Forelimb muscle (tissue), 1 donor: ENCODE results near the gene LMAN2. TPM values are rescaled to one million over a fixed set of nuclear protein-coding genes. Genes with fewer than 3 reads are reported as not detected.
"Not testable (repeated sequence)": the region's sequence is repeated elsewhere in the genome, so short reads cannot be mapped to it uniquely, and the experiment has no call there.

Source experiments
- DNase-seq: peaks from one replicate; pipeline ENCODE4 v3.0.0-alpha.2; 2013; ENCODE audit warnings: low read depth
- polyA plus RNA-seq: library from polyadenylated mRNA; unstranded; fragments of 120-200 nt; gene quantifications from one replicate; pipeline ENCODE4 v1.2.1, GENCODE V29; 2013; ENCODE audit not compliant: insufficient read length

LMAN2 gene
- polyA plus RNA-seq, 1 donor: 65.7 TPM

DNA sequence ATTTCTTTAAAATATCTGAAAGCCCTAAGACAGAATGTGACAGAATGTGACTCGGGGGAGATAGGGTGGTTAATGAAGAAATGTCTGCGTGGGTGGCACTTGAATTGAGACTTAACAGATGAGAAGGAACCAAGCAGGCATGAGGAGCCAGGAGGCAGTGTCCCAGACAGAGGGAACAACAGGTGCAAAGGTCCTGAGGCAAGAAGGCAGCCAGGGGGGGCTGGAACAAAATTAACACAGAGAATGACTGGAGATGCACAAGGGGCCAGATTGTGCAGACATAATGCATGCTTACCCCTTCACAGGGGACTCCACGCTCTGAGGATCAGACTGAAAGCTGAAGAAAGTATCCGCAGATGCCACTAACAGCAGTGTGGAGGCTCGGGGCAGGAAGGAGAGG is 1.7 kb downstream of the LMAN2 start:
- DNase-seq: no peak

DNA sequence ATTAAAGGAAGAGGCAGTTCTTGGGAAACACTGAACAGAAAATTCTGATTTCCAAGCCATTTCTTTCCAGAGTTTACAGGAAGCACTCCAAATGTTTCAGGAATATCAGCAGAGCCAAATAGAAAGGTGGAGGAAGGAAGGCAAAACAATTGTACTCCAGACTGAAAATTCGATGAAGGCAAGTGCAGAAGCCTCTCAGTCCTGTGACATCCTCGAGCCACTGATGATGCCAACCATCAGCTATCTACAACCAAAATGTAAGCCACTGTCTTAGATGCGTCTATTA is 2.2 kb downstream of the LMAN2 start:
- DNase-seq: no peak

DNA sequence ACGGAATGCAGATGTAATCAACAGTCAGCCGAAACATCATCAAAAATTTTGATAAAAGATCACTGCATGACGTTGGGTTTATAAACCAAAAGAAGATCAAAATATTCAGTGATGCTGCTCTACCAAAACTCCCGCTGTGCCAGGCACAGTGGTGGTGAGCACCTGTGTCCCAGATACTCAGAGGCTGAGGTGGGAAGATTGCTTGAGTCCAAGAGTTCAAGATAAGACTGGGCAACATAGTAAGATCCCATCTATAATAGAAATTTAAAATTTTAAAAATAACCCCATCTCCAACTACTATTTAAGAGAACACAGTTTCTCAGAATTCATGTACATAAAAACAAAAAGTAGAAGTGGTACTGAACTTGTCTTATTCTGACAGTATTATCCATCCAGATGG is 3.8 kb downstream of the LMAN2 start:
- DNase-seq: no peak

DNA sequence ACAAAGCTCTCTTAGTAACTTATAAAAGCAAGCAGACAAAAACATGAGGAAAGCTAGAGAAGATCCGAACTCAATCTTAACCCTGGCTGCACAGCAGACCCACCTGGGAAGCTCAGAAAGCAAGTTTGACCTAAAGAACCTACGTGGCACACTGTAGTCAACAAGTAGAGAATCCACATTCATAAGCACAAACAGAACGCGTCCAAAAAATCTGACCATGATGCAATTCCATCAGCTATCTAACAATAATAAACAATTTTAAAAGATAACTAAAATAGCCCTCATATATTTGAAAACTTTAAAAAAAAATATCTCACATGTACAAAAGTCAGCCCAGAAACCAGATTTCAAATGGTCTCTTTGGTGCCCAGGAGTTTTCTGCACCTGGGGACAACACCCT is 4.6 kb downstream of the LMAN2 start:
- DNase-seq: no peak

DNA sequence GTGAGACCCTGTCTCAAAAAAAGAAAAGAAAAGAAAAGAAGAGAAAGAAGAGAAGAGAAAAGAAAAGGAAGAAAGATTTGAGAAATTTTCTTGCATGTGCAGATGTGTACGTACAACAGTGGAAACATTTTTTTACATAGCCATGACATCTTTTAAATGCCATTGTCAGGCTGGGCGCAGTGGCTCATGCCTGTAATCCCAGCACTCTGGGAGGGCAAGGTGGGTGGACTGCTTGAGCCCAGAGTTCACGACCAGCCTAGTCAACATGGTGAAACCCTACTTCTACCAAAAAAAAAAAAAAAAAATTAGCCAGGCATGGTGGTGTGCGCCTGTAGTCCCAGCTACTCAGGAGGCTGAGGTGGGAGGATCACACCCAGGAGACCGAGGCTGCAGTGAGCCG is 6.6 kb downstream of the LMAN2 start:
- no peak for DNase-seq

DNA sequence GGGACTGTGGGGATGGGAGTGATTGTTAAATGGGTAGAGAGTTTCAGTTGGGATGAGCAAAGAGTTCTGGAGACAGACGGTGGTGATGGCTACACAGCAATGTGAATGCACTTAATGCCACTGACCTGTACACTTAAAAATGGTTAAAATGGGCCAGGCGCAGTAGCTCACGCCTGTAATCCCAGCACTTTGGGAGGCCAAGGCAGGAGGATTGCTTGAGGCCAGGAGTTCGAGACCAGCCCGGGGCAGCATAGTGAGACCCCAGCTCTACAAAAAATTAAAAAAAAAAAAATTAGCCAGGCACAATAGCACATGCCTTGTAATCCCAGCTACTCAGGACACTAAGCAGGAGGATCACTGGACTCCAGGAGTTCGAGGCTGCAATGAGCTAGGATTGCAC is 7.7 kb downstream of the LMAN2 start:
- no peak for DNase-seq

DNA sequence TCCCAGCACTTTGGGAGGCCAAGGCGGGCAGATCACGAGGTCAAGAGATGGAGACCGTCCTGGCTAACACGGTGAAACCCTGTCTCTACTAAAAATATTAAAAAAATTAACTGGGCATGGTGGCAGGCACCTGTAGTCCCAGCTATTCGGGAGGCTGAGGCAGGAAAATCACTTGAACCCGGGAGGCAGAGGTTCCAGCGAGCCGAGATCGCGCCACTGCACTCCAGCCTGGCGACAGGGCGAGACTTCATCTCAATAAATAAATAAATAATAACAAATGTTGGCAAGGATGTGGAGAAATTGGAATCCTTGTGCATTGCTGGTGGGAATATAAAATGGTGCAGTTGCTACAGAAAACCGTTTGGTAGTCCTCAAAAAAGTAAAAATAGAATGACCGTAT is 8.5 kb downstream of the LMAN2 start:
- DNase-seq: not testable (repeated sequence)

DNA sequence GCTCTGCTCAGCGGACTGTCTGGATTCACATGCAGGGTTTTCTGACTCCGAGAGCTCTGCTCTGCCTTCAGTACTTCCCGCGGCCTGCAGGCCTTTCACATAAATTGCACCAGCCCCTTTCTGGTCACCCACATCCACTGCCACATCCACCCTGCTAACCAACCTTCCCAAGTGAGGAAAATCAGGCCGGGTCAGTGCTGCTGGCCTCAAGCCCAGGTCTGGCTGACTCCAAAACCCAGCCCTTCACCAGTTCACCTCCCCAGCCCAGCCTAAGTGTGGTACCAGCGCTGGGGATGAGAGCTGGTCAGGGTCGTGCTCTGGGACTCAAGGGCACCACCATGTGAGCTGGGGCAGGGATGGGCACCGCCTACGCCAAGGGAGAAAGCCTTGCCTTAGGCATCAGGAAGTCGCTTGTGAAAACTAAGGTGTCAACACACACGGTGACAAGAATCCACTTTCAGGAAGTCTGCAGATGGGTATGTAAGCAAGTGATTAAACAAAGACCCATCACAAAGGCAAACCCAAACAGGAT is 12.3 kb downstream of the LMAN2 start:
- no peak for DNase-seq

DNA sequence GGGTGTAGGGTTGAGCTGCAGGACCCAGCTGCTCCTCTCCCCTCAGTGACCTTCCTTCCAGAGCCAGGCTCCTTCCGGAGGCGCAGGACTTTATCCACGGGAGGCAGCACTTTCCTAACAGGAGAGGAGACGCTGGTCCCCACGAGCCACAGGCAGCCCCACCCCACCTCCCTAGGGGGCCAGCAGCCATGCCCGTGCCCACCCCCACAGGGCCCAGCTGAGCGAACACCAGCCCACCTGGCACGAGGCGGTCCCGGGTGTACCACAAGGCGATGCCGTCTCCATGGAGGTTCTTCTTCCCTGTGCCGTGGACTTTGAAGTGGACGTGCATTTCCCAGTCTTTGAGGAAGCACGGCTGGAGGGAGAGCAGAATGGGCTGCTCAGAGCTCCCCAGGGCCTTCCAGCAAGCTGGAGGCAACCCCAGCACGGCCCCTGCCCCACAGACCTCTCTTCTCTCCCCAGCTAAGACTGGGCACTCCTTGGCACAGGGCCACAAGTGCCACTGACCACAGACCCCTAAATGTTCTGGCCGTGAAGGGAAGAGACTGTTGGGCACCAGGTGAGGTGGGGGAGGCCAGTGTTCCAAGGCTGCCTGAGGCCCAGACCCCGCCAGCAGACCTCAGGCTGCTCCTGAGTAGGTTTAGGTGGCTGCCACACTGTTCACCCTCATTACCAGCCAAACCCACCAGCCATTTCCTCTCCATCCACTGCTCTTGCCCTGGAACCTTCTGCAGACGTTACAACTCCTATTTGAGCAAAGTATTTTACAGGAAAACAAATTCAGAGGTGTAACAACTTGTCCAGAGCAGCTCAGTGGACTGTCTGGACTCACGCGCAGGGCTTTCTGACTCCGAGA is 13.0 kb downstream of the LMAN2 start:
- DNase-seq: no peak

DNA sequence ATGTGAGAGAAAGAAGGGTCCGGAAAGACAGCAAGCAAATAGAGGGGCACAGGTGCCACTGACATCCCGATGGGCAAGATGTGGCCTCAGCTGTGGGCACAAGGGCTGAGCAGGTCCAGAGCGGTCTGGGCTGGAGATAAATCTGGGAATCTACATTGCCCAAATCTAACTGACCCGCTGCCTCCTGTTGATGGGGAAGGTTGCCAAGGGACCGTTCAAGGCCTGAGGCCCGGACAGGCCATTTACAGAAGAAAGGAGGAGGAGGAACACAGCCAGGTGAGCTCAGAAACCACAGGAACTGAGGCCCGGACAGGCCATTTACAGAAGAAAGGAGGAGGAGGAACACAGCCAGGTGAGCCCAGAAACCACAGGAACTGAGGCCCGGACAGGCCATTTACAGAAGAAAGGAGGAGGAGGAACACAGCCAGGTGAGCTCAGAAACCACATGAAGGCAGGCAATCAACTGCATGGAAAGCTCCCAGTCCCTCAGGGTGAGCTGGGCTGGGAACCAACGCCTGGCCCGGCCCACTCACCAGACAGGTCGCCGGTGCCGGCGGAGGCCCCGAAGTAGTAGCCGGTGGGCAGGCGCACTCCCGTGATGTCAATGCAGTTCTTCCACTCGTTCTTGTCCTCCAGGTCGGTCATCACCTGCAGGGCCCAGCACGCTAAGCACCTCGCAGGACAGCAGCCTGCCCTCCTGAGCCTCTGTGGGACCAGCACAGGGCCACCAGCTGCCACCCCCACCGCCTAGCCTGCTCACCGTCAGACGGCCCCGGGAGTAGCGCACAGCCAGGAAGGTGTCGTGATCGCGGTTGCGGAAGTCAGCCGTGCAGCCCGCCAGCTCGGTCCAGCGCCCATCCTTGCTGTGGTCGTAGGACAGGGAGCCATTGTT is 14.6 kb downstream of the LMAN2 start:
- no peak for DNase-seq

DNA sequence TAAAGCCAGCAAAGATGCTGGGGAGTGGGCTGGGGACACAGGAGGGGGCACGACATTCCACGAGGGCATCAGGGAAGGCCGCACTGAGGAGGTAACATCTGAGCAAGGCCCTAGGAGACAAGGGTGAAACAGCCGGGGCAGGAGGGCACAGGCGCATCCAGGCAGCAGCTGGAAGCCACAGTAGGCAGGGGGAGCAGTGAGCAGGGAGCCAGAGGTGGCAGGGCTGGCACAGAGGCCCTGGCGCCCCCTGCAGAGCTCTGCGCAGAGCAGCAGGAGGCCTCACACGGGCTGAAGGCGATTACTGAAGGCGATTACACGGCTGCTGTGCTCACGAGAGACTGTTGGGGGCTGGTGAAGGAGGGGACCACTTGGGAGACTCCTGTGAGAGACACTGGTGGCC is 15.4 kb downstream of the LMAN2 start:
- no peak for DNase-seq

DNA sequence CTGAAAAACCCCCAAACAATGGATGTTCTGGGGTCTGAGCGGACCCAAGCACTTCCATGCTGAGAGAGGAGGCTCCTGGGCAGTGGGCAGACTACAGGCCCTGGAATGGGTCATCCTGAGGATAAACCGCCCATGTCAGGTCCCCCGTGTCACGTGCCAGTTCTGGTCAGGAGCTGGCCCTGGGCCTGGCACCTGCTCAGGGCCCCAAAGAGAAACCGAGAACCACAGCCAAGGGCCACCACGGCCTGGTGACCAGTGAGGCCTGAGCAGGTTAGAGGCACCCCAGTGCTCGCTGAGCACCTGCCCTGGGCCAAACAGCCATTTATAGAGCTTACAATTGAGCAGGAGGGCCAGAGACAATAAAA is 15.8 kb downstream of the LMAN2 start:
- DNase-seq: no peak

DNA sequence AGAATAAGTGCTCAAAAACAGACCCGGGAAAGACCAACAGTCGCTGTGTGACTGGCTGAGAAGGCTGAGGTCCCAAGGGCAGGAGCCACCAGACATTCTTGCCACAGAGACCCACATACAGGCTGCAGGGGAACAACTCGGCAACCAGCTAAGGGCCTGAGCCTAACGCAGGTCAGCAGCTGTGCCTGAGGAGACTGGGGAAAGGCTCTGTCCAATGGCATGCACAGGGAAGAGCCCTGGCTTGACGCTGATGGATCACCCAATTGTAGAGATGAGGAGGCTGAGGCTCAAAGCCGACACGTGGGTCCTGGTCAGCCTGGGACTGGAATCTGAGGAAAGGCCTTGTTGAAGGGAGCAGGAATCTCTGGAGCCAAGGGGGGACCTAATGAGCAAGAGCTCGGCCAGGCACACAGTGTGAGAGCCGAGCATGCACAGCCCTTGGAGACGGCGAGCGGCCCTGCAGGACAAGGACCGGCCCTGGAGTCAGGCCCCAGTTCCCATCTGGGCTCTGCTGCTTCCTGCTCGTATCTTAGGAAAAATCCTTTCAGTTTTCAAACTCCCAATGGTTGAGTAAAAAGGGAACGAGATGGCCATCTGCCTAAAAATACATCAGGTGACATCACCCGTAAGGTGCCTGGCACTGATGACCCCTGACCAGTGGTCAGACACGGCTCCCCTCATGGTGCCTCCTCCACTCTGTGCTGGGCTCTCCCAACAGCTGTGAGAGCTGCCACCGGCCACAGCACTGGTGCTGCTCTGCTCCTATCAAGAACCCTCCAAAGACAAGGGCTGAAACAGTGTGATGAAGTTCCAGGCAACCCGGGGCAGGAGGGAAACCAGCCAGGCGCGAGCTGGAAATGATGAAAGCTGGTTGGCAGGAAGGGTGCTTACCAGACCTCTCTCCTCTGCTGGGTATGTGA is 16.4 kb downstream of the LMAN2 start:
- DNase-seq: no peak

DNA sequence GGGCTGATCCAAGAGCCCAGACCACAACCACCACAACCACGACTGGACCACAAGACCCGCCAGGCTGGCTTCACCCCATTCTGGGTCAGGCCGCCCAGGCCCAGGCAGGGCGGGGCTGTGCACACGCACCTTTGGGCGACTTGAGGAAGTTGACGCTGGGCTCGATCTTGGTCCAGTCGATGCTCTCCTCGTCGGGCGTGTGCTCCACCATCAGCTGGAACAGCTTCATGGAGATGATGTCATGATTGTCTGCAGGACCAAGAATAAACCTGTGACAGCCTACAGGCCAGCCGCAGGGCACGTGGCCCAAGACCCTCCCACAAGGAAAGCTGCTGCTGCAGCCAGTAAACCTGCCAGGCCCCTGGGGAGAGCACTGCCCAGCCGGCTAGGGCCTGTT is 17.3 kb downstream of the LMAN2 start:
- DNase-seq: no peak

DNA sequence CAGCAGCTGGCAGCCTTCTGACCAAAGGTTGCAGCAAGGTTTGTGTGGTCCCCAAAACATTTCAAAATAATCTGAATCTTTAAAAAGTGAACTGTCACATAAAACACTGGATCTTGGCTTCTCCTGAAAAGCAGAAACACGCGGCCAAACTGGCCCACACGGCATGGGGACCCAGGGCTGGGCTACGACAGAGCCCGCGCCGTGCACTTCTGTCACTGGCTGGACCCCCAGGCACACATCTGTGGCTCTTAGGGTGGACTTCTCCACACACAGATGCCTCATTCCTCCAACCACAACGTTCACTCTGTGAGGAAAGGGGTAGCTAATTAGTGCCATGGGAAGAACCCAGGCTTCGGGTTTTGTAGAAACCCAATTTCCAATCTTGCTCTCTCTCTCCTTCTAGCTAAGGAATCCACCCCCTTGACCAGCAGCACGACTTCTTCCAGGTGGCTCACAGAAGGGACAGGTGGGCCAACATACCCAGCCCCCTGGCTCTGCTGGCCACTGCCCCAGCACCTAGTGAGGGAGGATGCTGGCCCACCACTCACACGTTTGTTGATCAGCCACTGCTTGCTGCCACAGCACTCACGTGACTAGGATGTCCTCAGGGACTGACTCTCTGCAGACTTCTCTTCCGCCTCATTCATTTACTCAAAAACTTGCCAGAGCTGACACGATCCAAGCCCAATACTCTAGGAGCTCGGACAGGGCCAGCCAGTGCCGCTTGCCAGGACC is 17.9 kb downstream of the LMAN2 start:
- no peak for DNase-seq

DNA sequence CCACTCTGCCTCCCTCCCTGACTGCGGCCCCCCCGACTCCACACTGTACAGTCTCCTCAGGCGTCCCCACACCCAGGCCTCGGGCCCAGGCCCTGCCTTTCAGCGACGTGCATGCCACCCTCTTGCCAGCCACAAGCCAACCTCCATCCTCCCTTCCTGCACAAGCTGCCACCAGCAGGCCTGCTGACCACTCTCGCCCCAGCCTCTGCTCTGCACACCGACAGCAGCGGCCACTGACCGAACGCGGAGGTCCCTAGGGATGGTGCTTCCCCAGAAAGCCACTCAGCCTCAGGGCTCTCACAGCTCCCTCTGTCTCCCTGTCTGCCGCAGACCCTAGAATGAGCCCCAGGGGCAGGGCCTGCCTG is 18.6 kb downstream of the LMAN2 start:
- no peak for DNase-seq

DNA sequence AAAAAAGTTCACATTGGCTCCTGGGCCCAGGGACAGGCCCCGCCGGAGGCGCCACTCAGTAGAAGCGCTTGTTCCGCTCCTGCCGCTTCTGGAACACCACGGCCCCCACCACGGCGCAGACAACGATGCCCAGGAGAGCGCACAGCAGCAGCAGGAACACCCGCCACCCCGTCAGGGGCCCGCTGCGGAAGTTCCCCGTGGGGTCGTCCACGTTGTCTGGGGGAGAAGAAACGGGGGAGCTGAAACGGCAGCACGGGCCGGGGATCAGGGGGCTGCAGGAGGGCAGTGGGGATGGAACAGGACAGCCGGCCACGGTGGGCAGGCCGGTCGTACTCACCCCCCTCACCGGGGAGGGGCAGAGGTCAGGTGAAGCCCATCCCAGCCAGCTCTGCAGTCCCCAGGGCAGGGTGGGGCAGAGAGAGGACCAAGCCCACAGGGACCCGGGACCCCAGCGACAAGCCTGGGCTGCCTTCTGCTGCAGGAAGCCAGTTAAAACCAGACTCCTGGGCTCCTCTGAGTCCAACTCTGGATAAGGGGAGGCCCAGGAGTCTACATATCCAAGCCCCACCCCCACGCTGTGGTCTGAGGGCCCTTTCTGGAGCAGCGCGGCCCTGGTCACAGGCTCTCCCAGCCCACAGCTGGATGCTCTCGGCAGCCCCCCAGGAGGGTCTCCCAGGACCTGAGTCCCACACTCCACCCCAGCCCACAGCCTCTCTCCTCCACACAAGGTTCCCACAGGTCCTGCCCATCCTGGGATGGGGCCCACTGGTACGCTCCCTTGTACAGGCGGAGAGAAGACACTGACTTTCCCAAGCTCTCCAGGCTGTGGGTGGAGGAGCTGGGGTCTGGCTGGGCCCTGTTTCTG is 19.2 kb downstream of the LMAN2 start:
- DNase-seq: no peak

DNA sequence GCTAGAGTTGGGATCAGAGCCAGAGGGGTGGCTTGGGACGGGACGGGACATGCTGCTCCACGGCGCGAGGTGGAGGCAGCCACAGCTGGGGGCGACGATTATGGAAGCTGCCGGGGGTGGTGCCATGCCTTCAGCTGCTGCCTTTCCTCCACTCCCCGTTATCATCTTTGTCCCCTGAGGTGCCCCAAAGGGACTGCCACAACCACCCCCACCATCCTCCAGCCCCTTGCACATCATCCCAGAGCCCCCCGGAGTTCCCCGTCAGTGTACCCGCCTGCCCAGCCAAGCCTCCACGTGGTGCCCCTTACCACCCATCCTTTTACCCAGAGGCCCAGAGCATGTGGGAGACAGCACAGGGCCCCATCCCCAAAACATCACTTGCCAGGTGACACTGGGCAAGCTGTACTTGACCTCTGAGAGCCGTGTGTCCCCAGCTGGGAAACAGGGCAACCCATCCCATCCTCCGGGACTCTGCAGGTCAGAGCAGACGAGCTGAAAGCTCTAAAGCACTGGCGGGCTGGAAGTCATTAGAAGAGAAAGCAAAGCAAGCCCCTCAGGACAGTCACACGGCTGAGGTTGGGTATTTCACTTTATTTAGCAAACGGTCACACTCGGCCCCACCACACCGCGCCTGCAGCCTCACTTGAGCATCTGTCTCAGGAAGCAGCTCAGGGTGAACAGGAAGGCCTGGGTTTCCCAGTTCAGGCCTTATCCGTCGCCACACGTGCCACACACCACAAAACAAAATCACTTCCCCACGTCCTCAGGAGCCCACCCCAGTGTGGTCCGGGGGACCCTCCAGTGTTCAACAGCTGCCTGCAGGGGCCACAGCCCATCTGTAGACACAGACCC is 20.3 kb downstream of the LMAN2 start:
- DNase-seq: no peak

DNA sequence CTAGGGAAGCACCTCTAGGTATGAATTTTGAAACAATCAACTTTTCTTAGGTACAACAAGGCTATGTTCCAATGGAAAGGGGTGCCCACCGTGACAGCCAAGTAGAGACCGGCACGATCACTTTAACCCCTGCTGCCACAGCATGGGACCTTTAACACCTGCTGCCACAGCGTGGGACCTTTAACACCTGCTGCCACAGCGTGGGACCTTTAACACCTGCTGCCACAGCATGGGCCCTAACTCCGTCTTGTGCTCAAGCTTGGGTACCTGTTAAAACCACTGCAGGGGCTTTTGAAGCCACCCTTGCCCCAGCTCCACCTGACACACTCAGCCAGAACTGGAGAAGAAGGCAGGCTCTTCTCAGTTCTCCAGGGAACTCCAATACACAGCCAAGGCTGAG is 21.6 kb downstream of the LMAN2 start:
- no peak for DNase-seq
